ENCODE data around the gene KANK4. TPM values are rescaled to one million over a fixed set of nuclear protein-coding genes. Genes with fewer than 3 reads are reported as not detected.

KANK4 gene
- polyA plus RNA-seq, 2 of the 4 experiments (the other 2 are of a cell fraction), result 0.66 to 0.81 TPM

DNA sequence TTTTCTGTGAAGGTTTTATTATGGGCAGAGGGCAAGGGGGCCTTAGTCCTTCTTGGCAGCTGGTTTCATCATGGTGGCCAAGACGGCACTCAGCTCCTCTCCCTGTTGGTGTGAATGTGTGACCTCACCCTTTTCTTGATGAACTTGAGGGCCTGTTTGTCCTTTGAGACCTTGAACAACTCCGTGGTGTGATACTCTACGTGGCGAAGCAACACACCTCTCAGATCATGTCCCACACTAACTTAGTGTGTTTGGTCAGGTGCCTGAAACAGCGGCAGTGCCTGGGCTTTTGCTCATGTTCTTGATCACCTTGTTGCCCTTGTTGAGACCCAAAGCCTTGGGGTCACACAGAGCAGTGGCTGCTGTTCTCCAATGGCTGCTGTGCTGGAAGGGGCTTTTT is 111.1 kb downstream of the KANK4 start (continued):
- TF ChIP-seq, protein P1, sequence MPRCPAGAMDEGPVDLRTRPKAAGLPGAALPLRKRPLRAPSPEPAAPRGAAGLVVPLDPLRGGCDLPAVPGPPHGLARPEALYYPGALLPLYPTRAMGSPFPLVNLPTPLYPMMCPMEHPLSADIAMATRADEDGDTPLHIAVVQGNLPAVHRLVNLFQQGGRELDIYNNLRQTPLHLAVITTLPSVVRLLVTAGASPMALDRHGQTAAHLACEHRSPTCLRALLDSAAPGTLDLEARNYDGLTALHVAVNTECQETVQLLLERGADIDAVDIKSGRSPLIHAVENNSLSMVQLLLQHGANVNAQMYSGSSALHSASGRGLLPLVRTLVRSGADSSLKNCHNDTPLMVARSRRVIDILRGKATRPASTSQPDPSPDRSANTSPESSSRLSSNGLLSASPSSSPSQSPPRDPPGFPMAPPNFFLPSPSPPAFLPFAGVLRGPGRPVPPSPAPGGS (IDR thresholded peaks at IDR 0.05), result no peak
- no peak for TF ChIP-seq CBX8 (IDR thresholded peaks at IDR 0.05)

DNA sequence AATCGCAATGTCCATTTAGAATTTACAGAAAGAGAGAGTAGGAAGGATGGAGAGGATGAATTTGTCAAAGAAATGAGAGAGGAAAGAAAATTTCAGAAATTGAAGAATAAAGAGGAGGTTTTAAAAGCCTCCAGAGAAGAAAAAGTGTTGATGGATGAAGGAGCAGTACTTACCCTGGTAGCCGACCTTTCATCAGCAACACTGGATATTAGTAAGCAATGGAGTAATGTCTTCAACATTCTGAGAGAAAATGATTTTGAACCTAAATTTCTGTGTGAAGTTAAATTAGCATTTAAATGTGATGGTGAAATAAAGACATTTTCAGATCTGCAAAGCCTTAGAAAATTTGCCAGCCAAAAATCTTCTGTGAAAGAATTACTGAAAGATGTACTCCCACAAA is 112.0 kb downstream of the KANK4 start:
- Histone ChIP-seq H3K27ac (no peak overlapping the region), H3K4me2 (no peak overlapping the region), H3K4me1 (no peaks in the 10 kb centered on the region), H3K4me3 (no peak overlapping the region), H3K9me3 (peaks cover 15% of the 10 kb centered on the region; the same call in 2 of the 3 replicates)
- CTCF ChIA-PET, result interaction anchor here (1.0 kb wide), 1 partner anchor 31 kb away, joined by 4 read pairs; no protein-coding TSS in a partner anchor
- no peak for ATAC-seq
- POLR2A ChIA-PET, result no interaction called here
- no peak for FAIRE-seq
- WGBS (ENCODE audit: missing lambda C conversion rate), result 75% methylated on average over 2 of the region's 2 CpGs
- no peak for DNase-seq (ENCODE audit: low read depth in 1 of 2, low spot score in 1 of 2)
- TF ChIP-seq, protein P2, sequence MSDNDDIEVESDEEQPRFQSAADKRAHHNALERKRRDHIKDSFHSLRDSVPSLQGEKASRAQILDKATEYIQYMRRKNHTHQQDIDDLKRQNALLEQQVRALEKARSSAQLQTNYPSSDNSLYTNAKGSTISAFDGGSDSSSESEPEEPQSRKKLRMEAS (IDR thresholded peaks at IDR 0.05), result no peak
- TF ChIP-seq ESRRA (IDR thresholded peaks at IDR 0.05; ENCODE audit: borderline replicate concordance, low read length) (no peak), FOXS1 (CRISPR knock-in tag; IDR thresholded peaks at IDR 0.05) (no peak), RNF2 (IDR thresholded peaks at IDR 0.05; ENCODE audit: borderline replicate concordance, low read depth) (no peak), RAD21 (conservative IDR thresholded peaks at IDR 0.05 in 1 of 2, IDR thresholded peaks at IDR 0.05 in 1 of 2) (no peak), EHF (CRISPR knock-in tag; IDR thresholded peaks at IDR 0.05) (no peak), POLR2A (IDR thresholded peaks at IDR 0.05; ENCODE audit: low read length) (no peak), CHD2 (IDR thresholded peaks at IDR 0.05; ENCODE audit: low read length, partially characterized antibody) (no peak), RFX5 (IDR thresholded peaks at IDR 0.05) (no peak), RCOR1 (IDR thresholded peaks at IDR 0.05; ENCODE audit: low read depth, low read length) (no peak), FOSL2 (IDR thresholded peaks at IDR 0.05) (no peak), FOSL2 (CRISPR knock-in tag; IDR thresholded peaks at IDR 0.05) (no peak), HDAC2 (IDR thresholded peaks at IDR 0.05) (no peak), MAFK (IDR thresholded peaks at IDR 0.05; ENCODE audit: partially characterized antibody) (no peak), CBX2 (IDR thresholded peaks at IDR 0.05; ENCODE audit: borderline replicate concordance, low read depth) (no peak), CHD4 (IDR thresholded peaks at IDR 0.05; ENCODE audit: borderline replicate concordance) (no peak), PHF8 (IDR thresholded peaks at IDR 0.05; ENCODE audit: borderline replicate concordance, low read depth) (no peak), MYC (IDR thresholded peaks at IDR 0.05; ENCODE audit: borderline replicate concordance, low read length) (no peak)
- TF ChIP-seq, protein P3, sequence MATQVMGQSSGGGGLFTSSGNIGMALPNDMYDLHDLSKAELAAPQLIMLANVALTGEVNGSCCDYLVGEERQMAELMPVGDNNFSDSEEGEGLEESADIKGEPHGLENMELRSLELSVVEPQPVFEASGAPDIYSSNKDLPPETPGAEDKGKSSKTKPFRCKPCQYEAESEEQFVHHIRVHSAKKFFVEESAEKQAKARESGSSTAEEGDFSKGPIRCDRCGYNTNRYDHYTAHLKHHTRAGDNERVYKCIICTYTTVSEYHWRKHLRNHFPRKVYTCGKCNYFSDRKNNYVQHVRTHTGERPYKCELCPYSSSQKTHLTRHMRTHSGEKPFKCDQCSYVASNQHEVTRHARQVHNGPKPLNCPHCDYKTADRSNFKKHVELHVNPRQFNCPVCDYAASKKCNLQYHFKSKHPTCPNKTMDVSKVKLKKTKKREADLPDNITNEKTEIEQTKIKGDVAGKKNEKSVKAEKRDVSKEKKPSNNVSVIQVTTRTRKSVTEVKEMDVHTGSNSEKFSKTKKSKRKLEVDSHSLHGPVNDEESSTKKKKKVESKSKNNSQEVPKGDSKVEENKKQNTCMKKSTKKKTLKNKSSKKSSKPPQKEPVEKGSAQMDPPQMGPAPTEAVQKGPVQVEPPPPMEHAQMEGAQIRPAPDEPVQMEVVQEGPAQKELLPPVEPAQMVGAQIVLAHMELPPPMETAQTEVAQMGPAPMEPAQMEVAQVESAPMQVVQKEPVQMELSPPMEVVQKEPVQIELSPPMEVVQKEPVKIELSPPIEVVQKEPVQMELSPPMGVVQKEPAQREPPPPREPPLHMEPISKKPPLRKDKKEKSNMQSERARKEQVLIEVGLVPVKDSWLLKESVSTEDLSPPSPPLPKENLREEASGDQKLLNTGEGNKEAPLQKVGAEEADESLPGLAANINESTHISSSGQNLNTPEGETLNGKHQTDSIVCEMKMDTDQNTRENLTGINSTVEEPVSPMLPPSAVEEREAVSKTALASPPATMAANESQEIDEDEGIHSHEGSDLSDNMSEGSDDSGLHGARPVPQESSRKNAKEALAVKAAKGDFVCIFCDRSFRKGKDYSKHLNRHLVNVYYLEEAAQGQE (IDR thresholded peaks at IDR 0.05), result no peak

DNA sequence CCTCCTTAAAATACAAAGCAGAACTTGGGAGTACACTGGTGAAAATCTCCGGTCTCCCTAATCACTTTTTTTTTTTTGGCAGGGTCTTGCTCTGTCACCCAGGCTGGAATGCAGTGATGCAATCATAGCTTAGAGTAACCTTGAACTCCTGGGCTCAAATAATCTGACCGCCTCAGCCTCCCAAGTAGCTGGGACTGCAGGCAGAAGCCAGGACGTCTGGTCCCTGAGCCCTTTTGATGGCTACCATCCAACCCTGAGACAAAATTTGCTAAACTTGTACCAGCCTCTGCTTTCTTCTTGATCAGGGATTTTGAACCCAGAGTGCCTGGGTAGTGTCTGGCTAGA is 120.5 kb downstream of the KANK4 start:
- H3K9me3 ChIP-seq, result no peaks in the 10 kb centered on the region
- H3K4me1 ChIP-seq, result no peaks in the 10 kb centered on the region
- ChIA-PET POLR2A (no interaction called here), CTCF (interaction anchor here (0.9 kb wide), 1 partner anchor 23 kb away, joined by 3 read pairs; no protein-coding TSS in a partner anchor)
- DNase-seq (ENCODE audit: low read depth in 1 of 2, low spot score in 1 of 2) (peak in 1 of 2 experiments; percentile 4), ATAC-seq (no peak), FAIRE-seq (no peak)
- H3K4me2 ChIP-seq, result peak overlapping the region; percentile 39; the same call in 2 of the 3 replicates
- TF ChIP-seq CEBPB (IDR thresholded peaks at IDR 0.05) (peak; percentile 10 to 37; a peak in 3 of 4 replicates), PHF8 (IDR thresholded peaks at IDR 0.05; ENCODE audit: borderline replicate concordance, low read depth) (no peak)
- H3K27ac ChIP-seq, result no peak overlapping the region
- WGBS (ENCODE audit: missing lambda C conversion rate), result 5% methylated on average over 3 of the region's 3 CpGs
- H3K4me3 ChIP-seq, result no peak overlapping the region

All from A549 (cell line).